GM18505 (cell line): ENCODE data around the gene PEPD.

Experiments used
- ATAC-seq: cut with Tn5 transposase; IDR thresholded peaks from one replicate; pipeline ENCODE4 v1.9.1; 2021; ENCODE audit not compliant: unreplicated experiment
- POLR2A ChIP-seq: IDR thresholded peaks from 4 replicates; pipeline ENCODE4 v1.6.1; 2011; ENCODE audit warnings: borderline replicate concordance; ENCODE audit not compliant: insufficient read depth, insufficient read length; ENCODE audit errors: extremely low read depth

Gene PEPD

DNA sequence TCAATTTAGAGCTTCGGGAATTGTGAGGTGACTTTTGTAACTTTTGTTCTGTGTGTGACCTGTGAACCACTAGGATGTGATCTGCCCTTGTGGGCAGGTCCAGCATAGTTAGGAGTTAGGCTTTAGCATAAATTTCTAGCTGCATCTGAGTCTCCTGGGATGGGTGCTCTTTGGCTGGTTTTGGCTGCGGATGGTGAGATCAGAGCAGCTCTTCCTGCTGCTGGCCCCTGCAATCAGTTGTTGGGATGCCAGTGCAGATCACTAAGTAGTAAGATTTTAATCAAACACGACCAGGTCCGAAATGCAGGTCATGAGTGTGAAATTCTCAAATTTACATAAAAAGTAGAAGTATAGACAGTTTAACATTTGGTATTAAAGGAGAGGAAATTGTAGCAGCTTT, 139.6 kb downstream of the PEPD start:
- ATAC-seq: no peak
- TF ChIP-seq POLR2A: no peak

- TF ChIP-seq POLR2A: no peak
- no peak for ATAC-seq
These were observed 140.5 kb downstream of the PEPD start for GRCh38 chr19:33381101-33381500.

GRCh38 chr19:33379151-33379829, 142.3 kb downstream of the PEPD start:
- no peak for ATAC-seq
- no peak for TF ChIP-seq POLR2A

GRCh38 chr19:33377586-33378475, 143.8 kb downstream of the PEPD start:
- no peak for ATAC-seq
- TF ChIP-seq POLR2A: no peak

DNA sequence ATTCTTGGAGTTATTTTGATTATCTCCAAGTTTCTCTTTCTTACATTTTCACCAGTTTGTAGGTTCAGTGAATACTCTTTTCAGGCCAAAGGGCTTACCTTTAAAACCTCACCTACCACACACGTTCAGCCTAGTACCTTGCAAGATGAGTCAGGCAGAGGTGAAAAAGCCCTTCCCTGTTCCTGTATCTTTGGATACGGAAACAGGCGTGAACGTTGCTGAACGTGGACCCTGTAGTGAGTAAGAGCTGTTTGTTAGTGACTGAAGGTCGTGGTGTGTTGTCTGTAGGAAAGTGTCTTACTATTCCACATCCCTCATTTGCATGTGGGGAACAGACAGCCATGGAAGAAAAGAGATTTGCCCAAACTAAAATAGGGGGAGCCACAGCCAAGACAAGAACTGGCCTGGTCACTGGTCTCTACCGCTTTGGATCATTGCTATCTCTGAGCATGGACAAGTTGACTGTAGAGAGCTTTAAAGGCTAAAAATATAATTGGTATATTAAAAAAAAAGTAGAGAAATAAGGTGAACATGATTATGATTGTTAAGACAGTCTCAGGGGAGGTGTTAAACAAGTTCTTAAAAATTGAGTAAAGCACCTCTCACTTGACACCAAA, 144.5 kb downstream of the PEPD start:
- no peak for ATAC-seq
- no peak for TF ChIP-seq POLR2A

DNA sequence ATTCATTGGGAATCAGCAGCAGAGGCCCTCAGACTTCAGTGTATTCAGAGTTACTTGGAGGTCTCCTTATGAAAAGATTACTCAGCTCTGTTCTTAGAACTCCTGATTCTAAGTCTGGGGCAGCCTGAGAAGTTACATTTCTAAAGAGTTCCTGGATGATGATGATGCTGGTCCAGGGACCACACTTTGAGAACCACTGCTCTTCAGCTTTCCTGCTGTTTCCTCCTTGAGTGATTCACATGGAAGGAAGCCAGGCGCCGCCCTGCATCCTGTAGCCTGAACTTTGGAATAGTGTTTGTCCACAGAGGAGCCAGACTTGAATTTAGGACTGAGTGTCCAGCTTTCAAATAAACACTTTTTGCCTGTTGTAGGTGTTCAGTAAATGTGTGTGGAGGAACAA, 145.2 kb downstream of the PEPD start:
- no peak for TF ChIP-seq POLR2A
- no peak for ATAC-seq

- TF ChIP-seq POLR2A: no peak
- no peak for ATAC-seq
These were observed 145.8 kb downstream of the PEPD start for GRCh38 chr19:33375837-33376159.

- no peak for ATAC-seq
- TF ChIP-seq POLR2A: no peak
These were observed 146.3 kb downstream of the PEPD start for GRCh38 chr19:33375156-33375836.

GRCh38 chr19:33374236-33374714, 147.3 kb downstream of the PEPD start:
- TF ChIP-seq POLR2A: no peak
- ATAC-seq: no peak

DNA sequence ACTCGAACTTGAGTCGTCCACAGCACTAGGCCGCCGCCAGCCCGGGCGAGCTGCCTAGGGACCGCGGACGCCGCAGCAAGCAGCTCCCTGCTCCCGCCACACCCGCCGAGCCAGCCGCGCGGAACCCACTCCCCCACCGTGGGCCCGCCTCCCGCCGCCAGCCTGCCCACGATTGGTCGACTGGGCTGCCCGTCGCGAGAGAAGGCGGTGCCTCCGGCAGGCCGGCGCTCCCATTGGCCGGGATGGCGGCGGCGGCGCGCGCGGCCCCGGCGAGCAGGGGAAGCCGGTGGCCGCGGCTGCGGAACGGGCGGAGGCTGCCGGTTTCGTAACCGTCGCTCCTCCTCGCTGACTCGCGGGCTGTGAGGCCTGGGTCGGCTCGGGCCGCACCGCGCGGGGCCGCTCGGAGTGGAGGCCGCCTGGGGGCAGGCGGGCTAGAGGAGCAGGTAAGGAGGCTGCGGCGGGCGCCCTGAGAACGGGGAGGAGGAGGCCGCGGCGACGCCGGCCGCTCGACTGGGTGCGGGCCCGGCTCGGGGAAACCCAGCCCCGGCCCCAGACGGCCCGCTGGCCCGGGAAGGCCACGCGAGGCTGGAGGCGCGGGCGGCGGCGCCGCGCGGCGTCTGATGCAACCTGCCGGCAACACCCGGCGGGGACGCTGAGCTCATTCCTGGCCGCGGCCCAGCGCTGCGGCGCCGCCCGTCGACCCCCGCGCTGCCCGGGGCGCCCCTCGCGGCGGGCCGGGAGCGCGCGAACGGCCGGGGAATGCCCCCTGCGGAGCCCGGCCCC, 147.9 kb downstream of the PEPD start, which contains the start of gene CEBPG:
TSS of gene CEBPG (plus strand) at position 257 of the 783 bp plus-strand sequence. CDS start 5,531 bp downstream, outside the sequence.
- ATAC-seq: peak; percentile 91
- peak; percentile 86 for TF ChIP-seq POLR2A

DNA sequence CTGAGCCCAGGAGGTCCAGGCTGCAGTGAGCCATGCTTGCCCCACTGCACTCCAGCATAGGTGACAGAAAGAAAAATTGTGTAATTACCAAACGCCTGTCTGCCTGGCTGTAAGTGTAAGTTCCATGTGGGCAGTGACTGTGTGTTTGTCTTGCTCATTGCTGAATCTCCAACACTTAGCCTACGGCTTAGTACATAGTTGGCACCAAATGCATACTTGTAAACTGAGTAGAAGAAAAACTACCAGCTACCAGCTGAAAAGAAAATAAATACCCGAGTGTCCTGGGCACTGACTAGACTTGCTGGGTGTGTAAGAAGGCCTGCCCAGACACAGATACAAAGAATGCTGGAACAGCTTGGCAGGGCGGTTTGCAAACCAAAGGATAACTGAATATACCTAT, 150.8 kb downstream of the PEPD start:
- no peak for ATAC-seq
- no peak for TF ChIP-seq POLR2A

GRCh38 chr19:33368074-33368864, 153.3 kb downstream of the PEPD start:
- TF ChIP-seq POLR2A: no peak
- ATAC-seq: no peak
